Epithelial cell of proximal tubule (primary cell): ENCODE measurements around the gene CHEK2. TPM values are rescaled to one million over a fixed set of nuclear protein-coding genes. Genes with fewer than 3 reads are reported as not detected.

Experiments used
- DNase-seq: peaks from one replicate; pipeline ENCODE4 v3.0.0-alpha.2; 2011; ENCODE audit warnings: low read depth
- H3K4me3 ChIP-seq: 2 replicates; pipeline ENCODE4 v1.5.1; 2011; ENCODE audit warnings: low read depth, mild to moderate bottlenecking, low read length
- total RNA-seq: library from RNA; depleted of rRNA; stranded (reverse); fragments of >200 nt; gene quantifications from 2 replicates; pipeline ENCODE4 v1.2.3, GENCODE V29; 2015
- TF ChIP-seq, protein P1 (sequence below): conservative IDR thresholded peaks from 2 replicates; pipeline ENCODE4 v1.5.1; 2012; ENCODE audit warnings: low read depth, mild to moderate bottlenecking, low read length

The CHEK2 gene
- 13.1 and 19.9 TPM in 2 replicates for total RNA-seq

DNA sequence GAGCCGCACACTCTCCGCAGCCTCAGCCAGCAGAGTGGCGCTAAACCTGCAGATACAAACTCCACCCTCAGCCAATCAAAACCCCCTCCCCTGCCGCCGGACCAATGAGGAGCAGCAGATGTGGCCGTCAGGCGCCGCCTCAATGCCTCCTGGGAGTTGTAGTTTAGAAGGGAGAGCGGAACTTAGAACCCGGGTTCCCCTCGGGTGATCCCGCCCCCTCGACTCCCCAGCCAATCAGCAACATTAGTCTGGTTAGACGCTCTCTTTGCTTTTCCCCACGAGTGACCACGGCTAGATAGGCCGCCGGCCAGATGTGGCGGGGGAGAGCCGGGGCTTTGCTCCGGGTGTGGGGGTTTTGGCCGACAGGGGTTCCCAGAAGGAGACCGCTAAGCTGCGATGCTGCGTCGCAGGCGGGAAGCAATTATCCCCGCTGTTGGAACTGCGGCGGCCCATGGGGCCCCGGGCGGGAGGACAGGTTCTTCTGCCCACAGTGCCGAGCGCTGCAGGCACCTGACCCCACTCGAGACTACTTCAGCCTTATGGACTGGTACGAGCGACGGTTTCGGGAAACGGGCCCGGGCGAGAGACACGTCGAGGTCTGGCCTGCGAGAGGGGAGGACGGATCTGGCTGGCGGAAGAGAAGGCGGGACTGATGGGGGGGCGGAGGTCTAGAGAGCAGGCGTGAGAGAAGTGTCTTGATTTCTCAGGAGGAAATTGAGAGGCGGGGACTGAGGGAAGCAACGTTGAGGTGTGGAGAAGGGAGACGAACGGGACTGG, at the start of gene CHEK2, which contains the start of gene HSCB:
TSS of gene CHEK2 (minus strand) at position 36 of the 777 bp plus-strand sequence. CDS start 7,099 bp downstream, outside the sequence.
TSS of gene HSCB (plus strand) at position 255 of the 777 bp plus-strand sequence. CDS start at position 312, 57 bp downstream.
- peak; percentile 86 for DNase-seq
- TF ChIP-seq, protein P1, sequence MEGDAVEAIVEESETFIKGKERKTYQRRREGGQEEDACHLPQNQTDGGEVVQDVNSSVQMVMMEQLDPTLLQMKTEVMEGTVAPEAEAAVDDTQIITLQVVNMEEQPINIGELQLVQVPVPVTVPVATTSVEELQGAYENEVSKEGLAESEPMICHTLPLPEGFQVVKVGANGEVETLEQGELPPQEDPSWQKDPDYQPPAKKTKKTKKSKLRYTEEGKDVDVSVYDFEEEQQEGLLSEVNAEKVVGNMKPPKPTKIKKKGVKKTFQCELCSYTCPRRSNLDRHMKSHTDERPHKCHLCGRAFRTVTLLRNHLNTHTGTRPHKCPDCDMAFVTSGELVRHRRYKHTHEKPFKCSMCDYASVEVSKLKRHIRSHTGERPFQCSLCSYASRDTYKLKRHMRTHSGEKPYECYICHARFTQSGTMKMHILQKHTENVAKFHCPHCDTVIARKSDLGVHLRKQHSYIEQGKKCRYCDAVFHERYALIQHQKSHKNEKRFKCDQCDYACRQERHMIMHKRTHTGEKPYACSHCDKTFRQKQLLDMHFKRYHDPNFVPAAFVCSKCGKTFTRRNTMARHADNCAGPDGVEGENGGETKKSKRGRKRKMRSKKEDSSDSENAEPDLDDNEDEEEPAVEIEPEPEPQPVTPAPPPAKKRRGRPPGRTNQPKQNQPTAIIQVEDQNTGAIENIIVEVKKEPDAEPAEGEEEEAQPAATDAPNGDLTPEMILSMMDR = no peak

DNA sequence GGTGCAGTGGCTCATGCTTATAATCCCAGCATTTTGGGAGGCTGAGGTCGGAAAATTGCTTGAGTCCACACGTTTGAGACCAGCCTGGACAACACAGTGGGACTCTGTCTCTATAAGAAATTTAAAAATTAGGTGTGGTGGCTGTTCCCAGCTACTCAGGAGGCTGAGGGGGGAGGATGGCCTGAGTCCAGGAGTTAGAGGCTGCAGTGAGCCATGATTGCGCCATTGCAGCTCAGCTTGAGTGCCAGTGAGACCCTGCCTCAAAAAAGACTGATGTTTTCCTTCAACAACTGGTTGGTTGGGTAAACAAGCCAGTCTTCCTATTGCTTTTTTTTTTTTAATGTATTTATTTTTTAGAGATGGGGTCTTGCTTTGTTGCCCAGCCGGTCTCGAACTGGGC, 49.5 kb upstream of the CHEK2 start:
- TF ChIP-seq, protein P1 = no peak
- no peak for DNase-seq

More for the DNA sequence above, at the start of gene CHEK2, which contains the start of gene HSCB:
- H3K4me3 ChIP-seq = peak within 1 kb of the TSS; percentile 95

DNA sequence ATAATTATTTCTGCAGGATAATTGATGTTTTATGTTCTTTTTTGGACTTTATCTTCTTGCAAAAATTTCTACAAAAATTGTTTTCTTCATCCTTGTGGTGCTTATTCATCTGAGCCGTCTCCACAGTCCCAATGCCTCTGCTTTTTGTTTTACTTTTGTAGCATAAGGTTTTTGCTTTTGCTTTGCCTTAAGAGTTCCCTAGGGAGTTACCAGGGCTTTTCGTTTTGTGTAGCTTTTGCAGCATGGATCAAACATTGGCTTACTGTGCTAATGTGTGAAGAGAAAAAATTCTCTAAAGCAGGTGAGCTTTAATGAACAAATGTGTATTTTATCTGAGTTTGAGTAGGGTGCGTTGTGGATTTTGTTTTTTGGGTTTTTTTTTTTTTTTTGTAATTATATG, 47.0 kb upstream of the CHEK2 start:
- no peak for DNase-seq
- no peak overlapping the region for H3K4me3 ChIP-seq
- TF ChIP-seq, protein P1 = no peak

More for the DNA sequence above, 49.5 kb upstream of the CHEK2 start:
- H3K4me3 ChIP-seq = no peak overlapping the region

DNA sequence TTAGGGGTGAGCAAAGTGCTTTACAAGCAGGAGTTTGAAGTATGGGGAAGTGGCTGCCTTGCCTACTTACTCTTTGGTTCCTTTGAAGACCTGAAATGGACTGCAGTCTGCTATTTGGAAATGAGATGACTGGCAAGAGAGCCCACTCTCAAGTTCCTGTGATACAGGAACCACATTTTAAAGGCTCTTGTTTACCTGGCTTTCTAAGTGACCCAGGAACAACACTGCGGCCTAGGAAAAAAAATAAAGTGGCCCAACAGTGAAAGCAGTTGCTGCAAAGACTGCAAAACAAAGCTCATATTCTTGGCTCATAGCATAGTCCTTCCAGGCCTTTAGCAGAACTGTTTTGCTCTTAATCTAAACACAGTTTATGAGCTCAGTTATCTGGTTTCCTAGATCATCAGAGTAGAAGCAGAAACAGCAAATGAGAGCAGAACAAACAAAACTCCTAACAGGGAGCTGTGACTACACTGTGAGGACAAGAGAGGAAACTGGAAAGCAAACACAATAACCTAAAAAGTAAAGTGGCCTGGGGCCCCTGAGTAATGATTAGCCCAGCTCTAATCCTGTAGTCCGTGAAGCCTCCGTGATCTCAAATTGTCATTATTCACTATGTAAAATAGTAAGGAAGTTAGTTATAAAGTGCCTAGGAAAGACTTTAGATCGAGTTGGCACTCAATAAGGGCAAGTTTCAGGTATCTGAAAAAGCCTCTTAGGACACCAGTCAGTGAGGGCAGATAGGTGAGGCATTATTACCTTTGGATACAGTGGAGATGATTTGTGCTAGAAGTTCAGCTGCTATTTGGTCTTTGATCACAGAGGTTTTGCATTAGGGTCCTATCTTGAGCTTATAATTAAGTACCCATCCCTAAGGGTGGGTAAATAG, 42.4 kb upstream of the CHEK2 start:
- TF ChIP-seq, protein P1 = no peak
- H3K4me3 ChIP-seq = no peak overlapping the region
- DNase-seq = no peak

DNA sequence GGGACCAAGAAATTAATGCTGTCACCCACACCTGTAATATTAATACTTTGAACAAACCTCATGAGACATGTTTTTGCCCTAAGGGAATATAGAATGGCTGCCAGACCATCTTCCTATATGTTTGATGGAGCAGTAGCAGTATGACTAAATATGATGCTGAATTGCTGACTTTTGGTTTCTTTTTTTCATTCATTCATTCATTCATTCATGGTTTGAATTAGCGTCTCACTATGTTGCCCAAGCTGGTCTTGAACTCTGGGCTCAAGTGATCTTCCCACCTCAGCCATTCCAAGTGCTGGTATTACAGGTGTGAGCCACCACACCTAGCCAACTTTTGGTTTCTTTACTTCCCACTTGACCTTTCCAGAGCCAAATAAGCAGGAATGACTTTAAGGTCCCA, 38.7 kb upstream of the CHEK2 start:
- TF ChIP-seq, protein P1 = no peak
- no peak overlapping the region for H3K4me3 ChIP-seq

DNA sequence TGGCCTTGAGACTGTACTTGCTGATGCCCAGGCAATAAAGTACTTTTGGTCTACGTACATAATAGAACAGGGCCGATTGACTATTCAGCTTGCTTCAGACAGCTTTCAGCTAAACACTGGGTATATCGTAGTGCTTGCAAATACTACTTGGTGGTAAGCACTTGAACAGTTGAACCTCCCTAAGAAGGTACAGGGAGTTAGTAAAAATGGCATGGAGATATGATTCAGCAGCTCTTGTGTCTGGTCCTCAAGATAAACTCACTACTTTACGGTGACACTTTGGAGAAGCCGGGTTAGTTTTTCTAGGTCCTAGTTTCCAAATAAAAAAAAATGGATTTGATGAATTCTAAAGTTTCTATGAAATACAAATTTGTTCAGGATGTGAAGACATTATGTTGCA, 38.2 kb upstream of the CHEK2 start:
- no peak for DNase-seq
- TF ChIP-seq, protein P1 = no peak
- H3K4me3 ChIP-seq = no peak overlapping the region

More for the DNA sequence above, 38.7 kb upstream of the CHEK2 start:
- no peak for DNase-seq
